HG03139 (cell line): ENCODE measurements around the gene FAM200C.
"Not testable (repeated sequence)": the region's sequence is repeated elsewhere in the genome, so short reads cannot be mapped to it uniquely, and the experiment has no call there.

Experiments used
- ATAC-seq: cut with Tn5 transposase; IDR thresholded peaks from one replicate; pipeline ENCODE4 v1.9.1; 2021; ENCODE audit not compliant: unreplicated experiment

FAM200C gene

GRCh38 chr5:160399402-160400353 lies at the start of gene FAM200C:
FAM200C (minus strand) TSS chr5:160400054; CDS start chr5:160395490, 4,564 bp downstream.
- peak; percentile 74 for ATAC-seq

DNA sequence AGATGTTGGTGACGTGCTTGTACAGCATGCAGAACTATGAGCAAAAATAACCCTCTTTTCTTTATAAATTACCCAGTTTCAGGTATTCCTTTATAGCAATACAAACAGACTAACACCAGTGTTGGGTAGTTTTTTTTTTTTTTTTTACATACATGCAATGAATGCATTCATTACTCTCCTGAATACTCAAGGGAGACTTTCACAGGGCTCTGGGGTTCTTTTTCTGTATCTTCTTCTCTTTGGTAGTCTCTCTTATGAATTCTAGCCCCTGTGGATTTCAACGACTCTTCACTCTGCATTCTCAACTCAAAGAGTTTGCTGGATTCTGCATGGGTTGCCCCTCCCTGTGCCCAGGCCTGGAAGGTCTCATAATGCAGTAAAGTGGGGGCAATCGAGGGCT lies 49.6 kb upstream of the FAM200C start:
- no peak for ATAC-seq

- ATAC-seq: no peak
Measured at GRCh38 chr5:160448886-160449285, 49.0 kb upstream of the FAM200C start.

DNA sequence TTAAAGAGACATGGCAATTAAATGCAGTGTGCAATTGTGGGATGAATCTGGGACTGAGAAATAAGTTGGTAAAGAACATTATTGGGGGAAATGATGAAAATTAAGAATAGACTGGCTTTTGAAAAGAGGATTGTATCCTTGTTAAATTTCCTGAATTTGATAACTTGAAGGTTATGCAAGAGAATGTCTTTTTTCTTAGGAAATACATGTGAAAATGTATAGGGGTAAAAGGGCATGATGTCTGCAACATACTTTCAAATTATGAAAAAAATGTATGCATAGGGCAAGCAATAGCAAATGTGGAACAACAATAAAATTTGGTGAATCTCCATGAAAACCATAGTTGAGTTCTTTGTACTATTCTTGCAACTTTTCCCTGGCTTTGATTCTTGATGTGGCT lies 45.9 kb upstream of the FAM200C start:
- no peak for ATAC-seq

- ATAC-seq: no peak
Measured at GRCh38 chr5:160445132-160445531, 45.3 kb upstream of the FAM200C start.

- ATAC-seq: no peak
Measured at GRCh38 chr5:160444407-160444806, 44.6 kb upstream of the FAM200C start.

GRCh38 chr5:160442824-160443431 lies 43.1 kb upstream of the FAM200C start:
- no peak for ATAC-seq

GRCh38 chr5:160441311-160441781 lies 41.5 kb upstream of the FAM200C start:
- ATAC-seq: peak; percentile 29

DNA sequence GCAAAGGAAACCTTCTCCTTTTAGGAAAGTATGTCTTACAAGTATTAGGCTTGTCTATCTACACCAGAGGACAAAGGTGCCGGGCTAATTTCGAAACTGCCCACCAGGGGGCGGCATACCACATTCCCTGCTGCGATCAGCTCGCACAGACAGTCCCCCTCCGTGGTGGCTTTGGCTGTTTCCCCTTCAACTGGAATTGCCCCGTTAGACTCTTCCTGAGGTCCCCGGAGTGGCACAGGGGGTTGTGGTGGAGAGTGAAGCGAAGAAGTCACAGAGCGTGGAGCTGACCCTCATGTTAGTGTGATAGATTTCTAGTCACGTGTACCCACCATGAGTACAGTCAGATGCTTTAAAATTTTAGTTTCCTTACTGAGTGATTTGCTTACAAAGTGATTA lies 39.3 kb upstream of the FAM200C start:
- ATAC-seq: peak; percentile 44

DNA sequence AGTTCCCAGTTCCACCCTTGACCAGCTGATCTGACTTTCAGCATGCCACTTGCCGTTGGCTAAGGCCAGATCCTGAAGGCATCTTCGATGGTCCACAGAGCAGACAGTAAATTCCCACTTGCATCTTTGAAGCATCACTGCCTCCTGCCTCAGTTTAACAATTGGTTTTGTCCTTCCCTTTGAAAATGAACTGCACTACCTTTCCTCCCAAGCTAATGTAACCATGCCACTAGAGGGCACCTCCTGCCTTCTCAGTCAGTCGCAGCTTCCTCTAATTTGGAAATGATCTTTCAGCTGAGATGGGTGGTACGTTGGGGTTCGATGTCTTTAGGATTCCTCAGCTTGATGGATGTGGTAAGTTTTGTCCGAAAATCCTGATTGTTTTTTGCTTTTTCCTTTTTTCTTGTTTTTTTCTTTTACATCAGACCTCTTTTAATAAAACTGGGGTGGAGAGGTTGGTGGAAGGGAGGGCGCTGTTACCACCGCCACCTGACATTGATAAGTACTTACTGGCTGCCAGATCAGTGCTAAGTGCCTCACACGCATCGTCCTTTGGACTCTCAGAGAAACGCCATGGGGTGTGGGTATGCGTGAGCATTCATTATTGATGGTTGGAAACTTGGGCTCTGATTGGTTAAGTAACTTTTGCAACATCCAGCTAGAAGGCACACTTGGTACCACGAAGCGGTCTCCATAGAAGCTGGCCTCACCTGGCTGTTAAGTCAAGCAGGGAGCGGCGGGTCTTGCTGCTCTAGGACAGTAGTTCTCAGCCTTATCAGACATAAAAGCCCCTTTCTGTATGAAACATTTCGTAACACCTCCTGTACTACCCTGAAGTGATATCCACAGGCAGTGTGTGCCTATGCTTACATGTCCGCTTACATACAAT lies 38.7 kb upstream of the FAM200C start:
- ATAC-seq: peak; percentile 24

GRCh38 chr5:160437271-160437670 lies 37.4 kb upstream of the FAM200C start:
- no peak for ATAC-seq

- not testable (repeated sequence) for ATAC-seq
Measured at GRCh38 chr5:160436661-160437060, 36.8 kb upstream of the FAM200C start.

DNA sequence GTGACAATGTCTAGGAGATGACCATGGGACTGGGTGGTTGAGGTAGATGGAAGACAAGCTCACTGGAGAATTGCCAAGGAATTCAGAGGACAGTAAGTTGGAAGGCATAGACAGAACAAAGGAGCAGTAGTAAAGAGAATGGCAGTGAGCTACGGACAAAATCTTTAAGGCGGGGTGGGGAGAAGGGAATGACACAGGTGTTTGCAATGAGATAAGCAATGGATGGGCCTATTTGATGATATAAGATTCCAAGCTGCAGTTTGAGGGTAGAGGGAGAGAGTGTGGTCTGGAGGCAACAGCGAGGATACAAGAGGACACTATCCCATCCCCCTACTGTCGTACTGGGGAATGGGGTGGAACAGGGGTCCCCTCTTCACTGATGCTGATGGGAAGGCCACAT lies 36.2 kb upstream of the FAM200C start:
- no peak for ATAC-seq

DNA sequence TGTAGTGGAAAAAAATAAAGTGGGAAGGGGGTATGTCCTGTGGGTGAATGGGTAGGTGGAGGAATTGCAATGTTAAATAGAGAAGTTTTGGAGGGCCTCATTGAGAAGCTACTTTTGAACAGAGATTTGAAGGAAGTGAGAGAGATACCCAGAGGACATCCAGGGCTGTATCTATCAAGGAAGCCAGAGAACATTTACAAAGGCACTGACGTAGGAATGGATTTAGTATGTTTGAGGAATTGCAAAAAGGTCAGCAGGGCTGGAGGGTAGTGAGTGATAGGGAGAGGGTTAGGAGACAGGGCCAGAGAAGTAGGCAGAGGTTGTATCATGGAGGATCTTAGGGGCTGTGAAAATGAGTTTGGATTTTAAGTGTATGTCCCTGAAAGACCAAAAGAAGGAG lies 35.7 kb upstream of the FAM200C start:
- ATAC-seq: no peak

GRCh38 chr5:160434022-160434531 lies 34.2 kb upstream of the FAM200C start:
- ATAC-seq: peak; percentile 79

DNA sequence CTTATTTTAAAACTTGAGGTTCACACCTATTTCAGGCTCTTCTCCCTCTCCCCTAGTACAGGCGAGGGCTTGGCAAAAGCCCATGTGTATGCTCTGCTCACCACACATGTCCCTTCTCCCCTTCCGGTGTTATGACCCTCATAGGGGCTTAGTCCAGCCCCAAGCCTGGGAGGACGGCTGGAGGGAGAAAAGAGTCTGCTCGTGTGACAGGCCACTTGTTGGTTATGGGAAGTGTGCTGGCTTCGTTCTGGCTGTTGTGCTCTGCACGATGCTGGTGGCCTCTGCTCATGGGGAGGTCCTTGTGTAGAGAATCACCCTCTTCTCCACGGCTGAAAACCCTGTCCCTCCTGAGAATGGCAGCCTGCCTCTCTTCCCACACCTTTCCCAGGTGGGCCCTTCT lies 32.9 kb upstream of the FAM200C start:
- no peak for ATAC-seq

- ATAC-seq: no peak
Measured at GRCh38 chr5:160432196-160432595, 32.3 kb upstream of the FAM200C start.

DNA sequence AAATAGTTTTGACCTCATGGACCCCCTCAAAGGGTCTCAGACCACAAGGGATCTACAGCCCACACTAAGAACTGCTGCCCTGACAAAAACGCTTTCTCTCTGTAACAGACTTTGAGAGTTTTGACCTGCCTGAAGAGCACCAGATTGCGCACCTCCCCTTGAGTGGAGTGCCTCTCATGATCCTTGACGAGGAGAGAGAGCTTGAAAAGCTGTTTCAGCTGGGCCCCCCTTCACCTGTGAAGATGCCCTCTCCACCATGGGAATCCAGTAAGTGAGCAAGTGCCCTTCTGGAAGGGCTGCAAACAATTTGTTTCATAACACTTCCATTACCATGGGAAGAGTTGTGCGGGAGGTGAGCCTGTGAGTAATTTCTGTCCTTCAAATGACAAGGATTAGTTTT lies 27.8 kb upstream of the FAM200C start:
- no peak for ATAC-seq

- no peak for ATAC-seq
Measured at GRCh38 chr5:160423099-160423498, 23.2 kb upstream of the FAM200C start.

DNA sequence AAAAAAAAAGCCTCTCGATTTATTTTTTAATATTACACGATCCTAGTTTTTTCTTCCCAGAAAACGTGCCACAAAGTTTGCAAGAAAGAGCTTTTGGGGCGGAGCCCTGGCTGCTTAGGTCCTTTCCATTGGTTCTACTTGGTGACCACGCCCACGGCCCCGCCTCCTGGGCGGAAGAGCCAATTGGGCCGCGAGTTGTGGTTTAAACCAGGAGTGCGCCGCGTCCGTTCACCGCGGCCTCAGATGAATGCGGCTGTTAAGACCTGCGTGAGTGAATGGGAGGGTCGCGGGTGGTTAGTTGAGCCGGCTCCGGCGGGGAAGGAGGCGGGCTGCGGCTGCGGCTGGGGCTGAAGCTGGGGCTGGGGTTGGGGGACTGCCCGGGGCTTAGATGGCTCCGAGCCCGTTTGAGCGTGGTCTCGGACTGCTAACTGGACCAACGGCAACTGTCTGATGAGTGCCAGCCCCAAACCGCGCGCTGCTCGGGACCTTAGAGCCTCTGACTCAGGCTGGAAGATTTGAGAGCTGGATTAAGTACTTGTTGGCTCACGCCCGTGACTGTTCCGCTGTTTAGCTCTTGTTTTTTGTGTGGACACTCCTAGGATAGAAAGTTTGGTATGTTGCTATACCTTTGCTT lies 21.9 kb upstream of the FAM200C start, which contains the start of gene PTTG1:
TSS of gene PTTG1 (plus strand) at position 231 of the 634 bp plus-strand sequence. CDS start 458 bp downstream, outside the sequence.
- ATAC-seq: peak; percentile 67

DNA sequence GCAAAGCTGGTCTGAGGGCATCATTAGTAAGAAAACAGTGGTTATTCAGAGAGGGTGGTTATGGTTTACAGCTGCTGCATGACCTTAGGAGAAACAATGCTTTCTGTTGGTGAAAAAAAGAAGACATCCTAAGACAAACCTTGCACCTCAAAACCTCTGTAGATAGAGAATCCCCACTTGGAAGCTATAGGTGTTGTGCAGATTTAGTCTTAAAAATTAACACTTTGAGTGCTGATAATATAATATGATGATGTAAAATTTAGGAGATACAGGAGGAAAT lies 20.4 kb upstream of the FAM200C start:
- ATAC-seq: no peak
